Nephron progenitor cell (in vitro differentiated cells): ENCODE measurements around the gene SERINC3.

Experiments used
- DNase-seq: peaks from one replicate; pipeline ENCODE4 v3.0.0; 2021
- H3K27ac Mint-ChIP-seq: 2 replicates; pipeline ENCODE4 v1.8.0; 2021; ENCODE audit warnings: mild to moderate bottlenecking, moderate library complexity, mixed read lengths
- H3K27me3 Mint-ChIP-seq: 2 replicates; pipeline ENCODE4 v1.8.0; 2021; ENCODE audit warnings: mild to moderate bottlenecking, low read depth, mixed read lengths; ENCODE audit not compliant: poor library complexity
- H3K36me3 Mint-ChIP-seq: 2 replicates; pipeline ENCODE4 v1.8.0; 2021; ENCODE audit warnings: low read depth, mixed read lengths
- H3K4me1 Mint-ChIP-seq: 2 replicates; pipeline ENCODE4 v1.8.0; 2021; ENCODE audit warnings: mixed read lengths
- H3K4me3 Mint-ChIP-seq: 2 replicates; pipeline ENCODE4 v1.8.0; 2021; ENCODE audit warnings: mild to moderate bottlenecking, moderate library complexity, mixed read lengths
- H3K9me3 Mint-ChIP-seq: 2 replicates; pipeline ENCODE4 v1.8.0; 2021; ENCODE audit warnings: mild to moderate bottlenecking, moderate library complexity, mixed read lengths
- CTCF ChIP-seq: fragments of 200-600 bp; sonication (generic); IDR thresholded peaks from 2 replicates; pipeline ENCODE4 v1.5.0; 2021; ENCODE audit warnings: antibody characterized with exemption

SERINC3 gene

GRCh38 chr20:44460795-44461141 lies 61.1 kb downstream of the SERINC3 start:
- H3K4me1 Mint-ChIP-seq: no peaks in the 10 kb centered on the region

GRCh38 chr20:44459271-44459670 lies 62.6 kb downstream of the SERINC3 start:
- H3K27me3 Mint-ChIP-seq: peaks cover 8% of the 10 kb centered on the region
- no peak overlapping the region for H3K4me3 Mint-ChIP-seq
- no peak overlapping the region for H3K27ac Mint-ChIP-seq
- TF ChIP-seq CTCF: no peak
- no peaks in the 10 kb centered on the region for H3K36me3 Mint-ChIP-seq
- no peaks in the 10 kb centered on the region for H3K9me3 Mint-ChIP-seq
- no peaks in the 10 kb centered on the region for H3K4me1 Mint-ChIP-seq
- DNase-seq: no peak

More at GRCh38 chr20:44460795-44461141, 61.1 kb downstream of the SERINC3 start:
- Mint-ChIP-seq H3K4me3 (no peak overlapping the region), H3K36me3 (no peaks in the 10 kb centered on the region), H3K9me3 (no peaks in the 10 kb centered on the region), H3K27me3 (peaks cover 9% of the 10 kb centered on the region), H3K27ac (no peak overlapping the region)
- TF ChIP-seq CTCF: peak; percentile 21
- DNase-seq: no peak

- no peak overlapping the region for H3K27ac Mint-ChIP-seq
- H3K27me3 Mint-ChIP-seq: peaks cover 4% of the 10 kb centered on the region
- H3K9me3 Mint-ChIP-seq: no peaks in the 10 kb centered on the region
- DNase-seq: no peak
- no peak for TF ChIP-seq CTCF
- H3K4me3 Mint-ChIP-seq: no peak overlapping the region
- no peaks in the 10 kb centered on the region for H3K36me3 Mint-ChIP-seq
- no peaks in the 10 kb centered on the region for H3K4me1 Mint-ChIP-seq
These were observed 64.9 kb downstream of the SERINC3 start for GRCh38 chr20:44457016-44457415.

- Mint-ChIP-seq H3K4me1 (no peaks in the 10 kb centered on the region), H3K9me3 (no peaks in the 10 kb centered on the region), H3K27me3 (peaks cover 4% of the 10 kb centered on the region), H3K27ac (no peak overlapping the region), H3K36me3 (no peaks in the 10 kb centered on the region), H3K4me3 (no peak overlapping the region)
- no peak for TF ChIP-seq CTCF
- DNase-seq: no peak
These were observed 65.3 kb downstream of the SERINC3 start for GRCh38 chr20:44456611-44457010.

GRCh38 chr20:44455126-44455525 lies 66.7 kb downstream of the SERINC3 start:
- Mint-ChIP-seq H3K36me3 (no peaks in the 10 kb centered on the region), H3K4me3 (no peak overlapping the region), H3K4me1 (no peaks in the 10 kb centered on the region), H3K27ac (no peak overlapping the region), H3K9me3 (no peaks in the 10 kb centered on the region), H3K27me3 (no peaks in the 10 kb centered on the region)
- TF ChIP-seq CTCF: no peak
- no peak for DNase-seq

DNA sequence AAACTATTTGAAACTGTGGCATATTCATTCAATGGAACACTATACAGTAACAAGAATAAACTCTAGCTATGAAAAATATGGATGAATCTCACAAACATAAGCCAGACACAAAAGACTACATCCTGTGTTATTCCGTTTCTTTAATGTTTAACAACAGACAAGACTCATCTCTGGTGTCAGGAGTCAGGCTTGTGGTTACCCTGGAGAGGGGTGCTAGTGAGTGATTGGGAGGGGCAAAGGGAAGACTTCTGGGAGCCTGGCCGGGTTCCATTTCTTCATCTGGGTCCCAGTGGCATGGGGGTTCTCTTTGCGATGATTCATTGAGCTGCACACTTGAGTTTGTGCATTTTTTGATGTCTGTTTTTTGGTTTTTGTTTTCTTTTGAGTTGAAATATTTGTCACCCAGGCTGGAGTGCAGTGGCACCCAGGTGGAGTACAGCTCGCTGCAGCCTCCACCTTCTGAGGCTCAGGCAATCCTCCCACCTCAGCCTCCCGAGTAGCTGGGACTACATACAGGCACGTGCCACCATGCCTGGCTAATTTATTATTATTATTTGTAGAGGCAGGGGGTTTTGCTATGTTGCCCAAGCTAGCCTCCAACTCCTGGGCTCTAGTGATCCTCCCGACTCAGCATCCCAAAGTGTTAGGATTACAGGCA lies 67.4 kb downstream of the SERINC3 start:
- Mint-ChIP-seq H3K4me3 (no peak overlapping the region), H3K27me3 (peaks cover 1% of the 10 kb centered on the region), H3K4me1 (no peaks in the 10 kb centered on the region), H3K27ac (no peak overlapping the region), H3K36me3 (no peaks in the 10 kb centered on the region), H3K9me3 (no peaks in the 10 kb centered on the region)
- no peak for DNase-seq
- no peak for TF ChIP-seq CTCF
